ENCODE data around the gene BMPER. TPM values are rescaled to one million over a fixed set of nuclear protein-coding genes. Genes with fewer than 3 reads are reported as not detected.

Gene BMPER
- total RNA-seq, 1 donor from 2014 or later, result 5.2 TPM

- no peak for DNase-seq (ENCODE audit: extremely low spot score in 2 of 2)
- no peak for TF ChIP-seq POLR2A (IDR thresholded peaks at IDR 0.05)
- TF ChIP-seq POLR2AphosphoS5 (IDR thresholded peaks at IDR 0.05; ENCODE audit: insufficient read depth in 1 of 2, low read depth in 1 of 2), result no peak
- TF ChIP-seq, protein P1, sequence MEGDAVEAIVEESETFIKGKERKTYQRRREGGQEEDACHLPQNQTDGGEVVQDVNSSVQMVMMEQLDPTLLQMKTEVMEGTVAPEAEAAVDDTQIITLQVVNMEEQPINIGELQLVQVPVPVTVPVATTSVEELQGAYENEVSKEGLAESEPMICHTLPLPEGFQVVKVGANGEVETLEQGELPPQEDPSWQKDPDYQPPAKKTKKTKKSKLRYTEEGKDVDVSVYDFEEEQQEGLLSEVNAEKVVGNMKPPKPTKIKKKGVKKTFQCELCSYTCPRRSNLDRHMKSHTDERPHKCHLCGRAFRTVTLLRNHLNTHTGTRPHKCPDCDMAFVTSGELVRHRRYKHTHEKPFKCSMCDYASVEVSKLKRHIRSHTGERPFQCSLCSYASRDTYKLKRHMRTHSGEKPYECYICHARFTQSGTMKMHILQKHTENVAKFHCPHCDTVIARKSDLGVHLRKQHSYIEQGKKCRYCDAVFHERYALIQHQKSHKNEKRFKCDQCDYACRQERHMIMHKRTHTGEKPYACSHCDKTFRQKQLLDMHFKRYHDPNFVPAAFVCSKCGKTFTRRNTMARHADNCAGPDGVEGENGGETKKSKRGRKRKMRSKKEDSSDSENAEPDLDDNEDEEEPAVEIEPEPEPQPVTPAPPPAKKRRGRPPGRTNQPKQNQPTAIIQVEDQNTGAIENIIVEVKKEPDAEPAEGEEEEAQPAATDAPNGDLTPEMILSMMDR (IDR thresholded peaks at IDR 0.05), result no peak
- Histone ChIP-seq H3K36me3 (no peaks in the 10 kb centered on the region), H3K27me3 (no peaks in the 10 kb centered on the region), H3K4me1 (no peaks in the 10 kb centered on the region), H3K9me3 (no peaks in the 10 kb centered on the region), H3K27ac (peak overlapping the region; percentile 73), H3K4me3 (no peak overlapping the region)
- intact Hi-C loops (cut with DNase I), result no loop called here
Measured at GRCh38 chr7:33986451-33986850, 81.1 kb downstream of the BMPER start.

- no peaks in the 10 kb centered on the region for H3K4me1 ChIP-seq
- TF ChIP-seq, protein P1 (IDR thresholded peaks at IDR 0.05), result no peak
- TF ChIP-seq POLR2A (IDR thresholded peaks at IDR 0.05) (no peak), POLR2AphosphoS5 (IDR thresholded peaks at IDR 0.05; ENCODE audit: insufficient read depth in 1 of 2, low read depth in 1 of 2) (peak; percentile 24 to 34)
- H3K36me3 ChIP-seq, result no peaks in the 10 kb centered on the region
- peak overlapping the region; percentile 73 for H3K27ac ChIP-seq
- no peak for DNase-seq (ENCODE audit: extremely low spot score in 2 of 2)
- no peaks in the 10 kb centered on the region for H3K27me3 ChIP-seq
- no peaks in the 10 kb centered on the region for H3K9me3 ChIP-seq
- no peak overlapping the region for H3K4me3 ChIP-seq
- intact Hi-C loops (cut with DNase I), result no loop called here
Measured at GRCh38 chr7:33986951-33987947, 81.9 kb downstream of the BMPER start.

DNA sequence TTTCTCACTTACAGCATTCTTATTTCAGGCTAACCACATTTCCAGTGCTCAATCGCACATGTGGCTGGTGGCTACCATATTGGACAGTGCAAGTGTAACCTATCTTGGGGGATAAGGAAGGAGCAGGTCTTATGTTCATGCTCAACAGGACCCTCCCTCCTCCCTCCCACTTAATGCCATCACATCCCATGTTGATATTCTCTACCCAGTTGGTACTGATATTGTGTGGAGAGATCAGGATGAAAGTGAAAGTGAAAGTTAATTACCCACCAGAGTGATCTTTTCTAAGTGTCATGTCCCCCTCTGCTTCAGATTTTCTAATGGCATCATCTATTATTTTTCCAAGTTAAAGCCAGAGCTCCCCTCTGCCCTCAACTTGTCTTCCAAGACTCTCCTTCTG lies 91.6 kb downstream of the BMPER start:
- H3K27ac ChIP-seq, result no peak overlapping the region
- H3K27me3 ChIP-seq, result no peaks in the 10 kb centered on the region
- intact Hi-C loops (cut with DNase I), result no loop called here
- H3K36me3 ChIP-seq, result no peaks in the 10 kb centered on the region
- no peak overlapping the region for H3K4me3 ChIP-seq
- no peak for TF ChIP-seq POLR2AphosphoS5 (IDR thresholded peaks at IDR 0.05; ENCODE audit: insufficient read depth in 1 of 2, low read depth in 1 of 2)
- TF ChIP-seq, protein P1 (IDR thresholded peaks at IDR 0.05), result no peak
- no peak for TF ChIP-seq POLR2A (IDR thresholded peaks at IDR 0.05)
- H3K4me1 ChIP-seq, result no peaks in the 10 kb centered on the region
- DNase-seq (ENCODE audit: extremely low spot score in 2 of 2), result no peak
- no peaks in the 10 kb centered on the region for H3K9me3 ChIP-seq

DNA sequence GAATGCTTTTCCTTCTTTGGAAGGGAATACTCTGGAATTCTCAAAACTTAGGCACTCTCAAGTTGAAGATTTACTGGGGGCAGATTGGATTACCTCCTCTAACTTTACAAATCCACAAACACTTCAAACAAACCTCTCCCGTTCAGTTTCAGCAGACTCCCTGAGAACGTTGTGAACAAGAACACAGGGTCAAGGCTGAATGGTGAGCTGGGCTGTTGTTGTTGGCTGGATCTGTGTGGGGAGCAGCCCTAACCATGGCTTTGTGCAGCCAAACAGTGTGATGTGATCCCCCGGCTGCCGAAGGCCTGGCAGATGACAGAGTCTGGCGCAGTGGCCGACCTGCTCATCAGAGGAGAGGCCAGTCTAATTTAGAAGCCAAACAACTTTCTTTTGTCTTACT lies 93.1 kb downstream of the BMPER start:
- TF ChIP-seq, protein P1 (IDR thresholded peaks at IDR 0.05), result no peak
- peak in 1 of 2 donors; percentile 12 for TF ChIP-seq POLR2AphosphoS5 (IDR thresholded peaks at IDR 0.05; ENCODE audit: insufficient read depth in 1 of 2, low read depth in 1 of 2)
- intact Hi-C loops (cut with DNase I), result no loop called here
- H3K4me1 ChIP-seq, result no peaks in the 10 kb centered on the region
- no peaks in the 10 kb centered on the region for H3K36me3 ChIP-seq
- no peak overlapping the region for H3K4me3 ChIP-seq
- H3K27ac ChIP-seq, result no peak overlapping the region
- no peaks in the 10 kb centered on the region for H3K27me3 ChIP-seq
- H3K9me3 ChIP-seq, result no peaks in the 10 kb centered on the region
- DNase-seq (ENCODE audit: extremely low spot score in 2 of 2), result no peak

Measured in vagina (tissue), 2 donors.